ENCODE results near the gene CCER1. TPM values are rescaled to one million over a fixed set of nuclear protein-coding genes. Genes with fewer than 3 reads are reported as not detected.

CCER1 gene
- total RNA-seq, 6 experiments from 2014 or later, result not detected

GRCh38 chr12:90959538-90960139 lies 4.7 kb upstream of the CCER1 start:
- peak; percentile 81 for TF ChIP-seq CTCF (IDR thresholded peaks at IDR 0.05)
- Mint-ChIP-seq H3K4me3 (no peak overlapping the region), H3K27me3 (ENCODE audit: insufficient read depth) (peaks cover 1% of the 10 kb centered on the region; the same call in 1 of the 2 replicates), H3K4me1 (ENCODE audit: low read depth) (peaks cover 10% of the 10 kb centered on the region), H3K36me3 (ENCODE audit: low read depth) (no peaks in the 10 kb centered on the region), H3K27ac (no peak overlapping the region), H3K9me3 (no peaks in the 10 kb centered on the region)
- DNase-seq, result peak; percentile 52

GRCh38 chr12:90959032-90959431 lies 4.1 kb upstream of the CCER1 start:
- peak; percentile 13 for DNase-seq
- no peaks in the 10 kb centered on the region for H3K9me3 Mint-ChIP-seq
- no peak overlapping the region for H3K27ac Mint-ChIP-seq
- H3K36me3 Mint-ChIP-seq (ENCODE audit: low read depth), result no peaks in the 10 kb centered on the region
- no peak for TF ChIP-seq CTCF (IDR thresholded peaks at IDR 0.05)
- H3K4me3 Mint-ChIP-seq, result no peak overlapping the region
- peaks cover 10% of the 10 kb centered on the region for H3K4me1 Mint-ChIP-seq (ENCODE audit: low read depth)
- H3K27me3 Mint-ChIP-seq (ENCODE audit: insufficient read depth), result peaks cover 1% of the 10 kb centered on the region; the same call in 1 of the 2 replicates

GRCh38 chr12:90958347-90958746 lies 3.4 kb upstream of the CCER1 start:
- TF ChIP-seq CTCF (IDR thresholded peaks at IDR 0.05), result no peak
- Mint-ChIP-seq H3K27ac (no peak overlapping the region), H3K4me1 (ENCODE audit: low read depth) (peaks cover 10% of the 10 kb centered on the region)

GRCh38 chr12:90954428-90954827 lies 548 bp downstream of the CCER1 start:
- Mint-ChIP-seq H3K9me3 (no peaks in the 10 kb centered on the region), H3K4me1 (ENCODE audit: low read depth) (peaks cover 16% of the 10 kb centered on the region), H3K36me3 (ENCODE audit: low read depth) (no peaks in the 10 kb centered on the region), H3K27me3 (ENCODE audit: insufficient read depth) (peaks cover 1% of the 10 kb centered on the region; the same call in 1 of the 2 replicates), H3K27ac (no peak overlapping the region), H3K4me3 (no peak overlapping the region)
- no peak for TF ChIP-seq CTCF (IDR thresholded peaks at IDR 0.05)
- DNase-seq, result no peak

More at GRCh38 chr12:90958347-90958746, 3.4 kb upstream of the CCER1 start:
- peaks cover 1% of the 10 kb centered on the region; the same call in 1 of the 2 replicates for H3K27me3 Mint-ChIP-seq (ENCODE audit: insufficient read depth)
- H3K9me3 Mint-ChIP-seq, result no peaks in the 10 kb centered on the region
- no peak overlapping the region for H3K4me3 Mint-ChIP-seq
- H3K36me3 Mint-ChIP-seq (ENCODE audit: low read depth), result no peaks in the 10 kb centered on the region
- DNase-seq, result no peak

GRCh38 chr12:90953956-90954421 lies 987 bp downstream of the CCER1 start:
- Mint-ChIP-seq H3K9me3 (no peaks in the 10 kb centered on the region), H3K4me3 (no peak overlapping the region), H3K27ac (no peak overlapping the region), H3K27me3 (ENCODE audit: insufficient read depth) (peaks cover 1% of the 10 kb centered on the region; the same call in 1 of the 2 replicates), H3K4me1 (ENCODE audit: low read depth) (peaks cover 12% of the 10 kb centered on the region), H3K36me3 (ENCODE audit: low read depth) (no peaks in the 10 kb centered on the region)
- no peak for DNase-seq
- TF ChIP-seq CTCF (IDR thresholded peaks at IDR 0.05), result peak; percentile 49

Data from HFFc6 (cell line).